ENCODE measurements around the gene HMBS. TPM values are rescaled to one million over a fixed set of nuclear protein-coding genes. Genes with fewer than 3 reads are reported as not detected.
"Not testable (repeated sequence)": the region's sequence is repeated elsewhere in the genome, so short reads cannot be mapped to it uniquely, and the experiment has no call there.

The HMBS gene
- polyA plus RNA-seq, 1 donor (not counting 4 experiments of a cell fraction or from before 2014, with no cell fraction given), result 48.7 TPM

DNA sequence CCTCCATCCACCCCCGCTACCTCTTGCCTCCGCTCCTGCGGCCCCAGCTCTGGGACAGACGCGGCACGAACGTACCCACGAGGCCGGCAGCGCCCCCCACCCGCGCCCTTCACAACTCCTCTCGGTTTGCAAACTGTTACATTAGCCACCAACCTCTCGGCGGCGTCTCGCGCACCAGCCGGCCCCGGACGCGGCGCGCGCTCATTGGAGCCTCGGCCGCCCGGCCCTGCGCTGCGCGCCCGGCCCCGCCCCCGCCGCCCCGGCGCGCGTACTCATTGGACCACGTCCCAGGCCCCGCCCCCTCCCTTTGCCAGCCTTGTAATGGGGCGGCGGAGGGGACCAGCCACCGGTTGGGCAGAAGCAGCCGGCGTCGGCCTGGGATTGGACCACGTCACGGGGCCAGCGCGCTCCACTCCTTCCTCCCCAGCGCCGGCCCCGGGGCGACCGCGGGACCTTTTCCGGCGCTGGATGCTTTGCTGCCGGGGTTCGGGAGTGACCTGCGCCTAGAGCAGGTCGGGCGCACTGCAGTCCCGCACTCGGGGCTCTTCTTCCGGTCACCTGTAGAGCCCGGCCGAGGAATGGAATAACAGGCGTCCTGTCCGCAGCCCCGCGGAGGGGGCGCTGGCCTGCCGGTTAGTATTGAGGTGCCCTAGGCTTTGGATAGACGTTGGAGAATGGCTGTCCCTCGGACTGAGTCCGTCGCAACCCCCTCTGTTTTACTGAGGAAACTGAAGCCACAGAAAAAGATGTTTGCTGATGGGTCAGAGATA is 27.5 kb upstream of the HMBS start, which contains the start of gene HYOU1:
HYOU1 (minus strand) TSS at position 206 of the 770 bp plus-strand sequence. CDS start 1,045 bp downstream, outside the sequence.
- H3K27ac ChIP-seq (ENCODE audit: control insufficient read depth, insufficient read depth, low read length), result peak within 1 kb of the TSS; percentile 82
- TF ChIP-seq, protein P1, sequence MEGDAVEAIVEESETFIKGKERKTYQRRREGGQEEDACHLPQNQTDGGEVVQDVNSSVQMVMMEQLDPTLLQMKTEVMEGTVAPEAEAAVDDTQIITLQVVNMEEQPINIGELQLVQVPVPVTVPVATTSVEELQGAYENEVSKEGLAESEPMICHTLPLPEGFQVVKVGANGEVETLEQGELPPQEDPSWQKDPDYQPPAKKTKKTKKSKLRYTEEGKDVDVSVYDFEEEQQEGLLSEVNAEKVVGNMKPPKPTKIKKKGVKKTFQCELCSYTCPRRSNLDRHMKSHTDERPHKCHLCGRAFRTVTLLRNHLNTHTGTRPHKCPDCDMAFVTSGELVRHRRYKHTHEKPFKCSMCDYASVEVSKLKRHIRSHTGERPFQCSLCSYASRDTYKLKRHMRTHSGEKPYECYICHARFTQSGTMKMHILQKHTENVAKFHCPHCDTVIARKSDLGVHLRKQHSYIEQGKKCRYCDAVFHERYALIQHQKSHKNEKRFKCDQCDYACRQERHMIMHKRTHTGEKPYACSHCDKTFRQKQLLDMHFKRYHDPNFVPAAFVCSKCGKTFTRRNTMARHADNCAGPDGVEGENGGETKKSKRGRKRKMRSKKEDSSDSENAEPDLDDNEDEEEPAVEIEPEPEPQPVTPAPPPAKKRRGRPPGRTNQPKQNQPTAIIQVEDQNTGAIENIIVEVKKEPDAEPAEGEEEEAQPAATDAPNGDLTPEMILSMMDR (optimal IDR thresholded peaks at IDR 0.05 in 1 of 3, IDR thresholded peaks at IDR 0.05 in 1 of 3, conservative IDR thresholded peaks at IDR 0.05 in 1 of 3; ENCODE audit: extremely low read depth in 1 of 3, insufficient read depth in 2 of 3, low read length in 3 of 3), result peak in 2 of 3 experiments; percentile 19 to 34
- TF ChIP-seq EZH2 (IDR thresholded peaks at IDR 0.05; ENCODE audit: low read length), result no peak
- peak within 1 kb of the TSS; percentile 73 for H2AFZ ChIP-seq (ENCODE audit: control insufficient read depth, low read length)
- H3K79me2 ChIP-seq (ENCODE audit: control insufficient read depth, insufficient read depth, low read length), result peaks cover 38% of the 10 kb centered on the region
- dilution Hi-C loops (cut with MboI; ENCODE audit: extremely low pct_ligation_motif_present, low sequenced_read_pairs), result no loop called here
- H3K4me3 ChIP-seq (ENCODE audit: control insufficient read depth in 2 of 3, extremely low read depth in 1 of 3, insufficient read depth in 2 of 3, low read depth in 1 of 3, low read length in 3 of 3), result peak within 1 kb of the TSS; percentile 90 to 92 (median 92)
- H3K9me3 ChIP-seq (ENCODE audit: control insufficient read depth, low read depth, low read length), result no peaks in the 10 kb centered on the region
- H4K20me1 ChIP-seq (ENCODE audit: control insufficient read depth, extremely low read depth, insufficient read depth, low read length), result peaks cover 4% of the 10 kb centered on the region
- peak within 1 kb of the TSS; percentile 87 for H3K9ac ChIP-seq (ENCODE audit: control insufficient read depth, extremely low read depth, insufficient read depth, low read length)
- H3K4me2 ChIP-seq (ENCODE audit: control insufficient read depth, extremely low read depth, insufficient read depth, low read depth, low read length), result peak within 1 kb of the TSS; percentile 89
- peaks cover 14% of the 10 kb centered on the region for H3K4me1 ChIP-seq (ENCODE audit: control insufficient read depth, extremely low read depth, insufficient read depth, low read length)
- peak; percentile 74 for DNase-seq (ENCODE audit: low read depth, low spot score)
- H3K9me1 ChIP-seq (ENCODE audit: control insufficient read depth, extremely low read depth, insufficient read depth, low read length), result no peaks in the 10 kb centered on the region
- no peak for FAIRE-seq
- peaks cover 25 to 32% of the 10 kb centered on the region in 2 experiments for H3K36me3 ChIP-seq (ENCODE audit: control insufficient read depth in 2 of 2, extremely low read depth in 1 of 2, insufficient read depth in 2 of 2, low read length in 2 of 2)
- no peaks in the 10 kb centered on the region for H3K27me3 ChIP-seq (ENCODE audit: control insufficient read depth, extremely low read depth, insufficient read depth, low read length)

DNA sequence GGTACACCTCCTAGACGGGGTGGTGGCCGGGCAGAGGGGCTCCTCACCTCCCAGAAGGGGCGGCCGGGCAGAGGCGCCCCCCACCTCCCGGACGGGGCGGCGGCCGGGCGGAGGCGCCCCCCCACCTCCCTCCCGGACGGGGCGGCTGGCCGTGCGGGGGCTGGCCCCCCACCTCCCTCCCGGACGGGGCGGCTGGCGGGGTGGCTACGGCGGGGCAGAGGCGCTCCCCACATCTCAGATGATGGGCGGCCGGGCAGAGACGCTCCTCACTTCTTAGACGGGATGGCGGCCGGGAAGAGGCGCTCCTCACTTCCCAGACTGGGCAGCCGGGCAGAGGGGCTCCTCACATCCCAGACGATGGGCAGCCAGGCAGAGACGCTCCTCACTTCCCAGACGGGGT is 25.6 kb upstream of the HMBS start:
- H3K36me3 ChIP-seq (ENCODE audit: control insufficient read depth in 2 of 2, extremely low read depth in 1 of 2, insufficient read depth in 2 of 2, low read length in 2 of 2), result peaks cover 13 to 15% of the 10 kb centered on the region in 2 experiments
- H3K27ac ChIP-seq (ENCODE audit: control insufficient read depth, insufficient read depth, low read length); DNase-seq (ENCODE audit: low read depth, low spot score); FAIRE-seq; H4K20me1 ChIP-seq (ENCODE audit: control insufficient read depth, extremely low read depth, insufficient read depth, low read length); H2AFZ ChIP-seq (ENCODE audit: control insufficient read depth, low read length); dilution Hi-C loops (cut with MboI; ENCODE audit: extremely low pct_ligation_motif_present, low sequenced_read_pairs); H3K4me2 ChIP-seq (ENCODE audit: control insufficient read depth, extremely low read depth, insufficient read depth, low read depth, low read length); H3K27me3 ChIP-seq (ENCODE audit: control insufficient read depth, extremely low read depth, insufficient read depth, low read length); H3K9me3 ChIP-seq (ENCODE audit: control insufficient read depth, low read depth, low read length); H3K4me3 ChIP-seq (ENCODE audit: control insufficient read depth in 2 of 3, extremely low read depth in 1 of 3, insufficient read depth in 2 of 3, low read depth in 1 of 3, low read length in 3 of 3); H3K9me1 ChIP-seq (ENCODE audit: control insufficient read depth, extremely low read depth, insufficient read depth, low read length); H3K9ac ChIP-seq (ENCODE audit: control insufficient read depth, extremely low read depth, insufficient read depth, low read length): not testable (repeated sequence)
- H3K4me1 ChIP-seq (ENCODE audit: control insufficient read depth, extremely low read depth, insufficient read depth, low read length), result peaks cover 11% of the 10 kb centered on the region
- H3K79me2 ChIP-seq (ENCODE audit: control insufficient read depth, insufficient read depth, low read length), result peaks cover 29% of the 10 kb centered on the region

All from keratinocyte (primary cell).